CD1c-positive myeloid dendritic cell (primary cell): ENCODE measurements around the gene MINDY4B.

Source experiments
- DNase-seq: peaks from one replicate; pipeline ENCODE4 v3.0.0-alpha.2; 2016; ENCODE audit errors: extremely low spot score

MINDY4B gene

DNA sequence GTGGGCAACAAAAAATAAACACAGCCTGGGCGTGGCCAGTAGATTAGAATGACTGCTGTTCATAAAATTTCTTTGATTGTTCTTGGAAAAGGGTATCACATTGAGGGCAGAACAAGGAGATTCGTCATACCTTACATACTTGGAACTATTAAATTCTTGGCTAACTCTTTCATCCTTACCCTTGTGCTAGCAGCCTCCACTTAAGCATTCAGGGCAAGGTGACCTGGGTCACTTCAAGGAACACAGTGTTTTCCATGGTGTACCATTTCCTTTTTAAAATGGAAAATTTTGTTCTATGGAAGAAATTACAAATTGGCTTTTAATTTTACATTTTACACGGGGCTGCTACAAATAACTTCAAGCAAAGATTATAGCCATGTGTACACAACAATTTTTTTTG lies 60.8 kb downstream of the MINDY4B start:
- DNase-seq: no peak

DNA sequence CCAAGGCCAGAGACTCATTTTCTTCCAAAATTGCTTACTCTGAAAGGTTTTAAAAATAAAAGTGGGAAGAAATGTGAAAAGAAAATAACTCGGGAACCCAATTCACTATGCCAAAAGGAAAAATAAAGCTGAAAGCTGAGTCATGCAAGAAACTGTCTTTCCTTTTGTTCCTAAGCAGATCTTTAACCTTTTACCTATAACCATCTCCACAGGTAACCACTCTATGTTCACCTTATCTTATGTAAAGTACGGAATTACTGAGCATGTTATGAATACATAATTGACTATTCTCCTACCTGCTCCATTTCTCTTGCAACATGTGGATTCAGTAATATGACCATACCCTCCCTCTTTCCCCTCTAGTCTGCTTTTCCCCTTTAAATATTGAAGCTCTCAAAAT lies 62.0 kb downstream of the MINDY4B start:
- no peak for DNase-seq

DNA sequence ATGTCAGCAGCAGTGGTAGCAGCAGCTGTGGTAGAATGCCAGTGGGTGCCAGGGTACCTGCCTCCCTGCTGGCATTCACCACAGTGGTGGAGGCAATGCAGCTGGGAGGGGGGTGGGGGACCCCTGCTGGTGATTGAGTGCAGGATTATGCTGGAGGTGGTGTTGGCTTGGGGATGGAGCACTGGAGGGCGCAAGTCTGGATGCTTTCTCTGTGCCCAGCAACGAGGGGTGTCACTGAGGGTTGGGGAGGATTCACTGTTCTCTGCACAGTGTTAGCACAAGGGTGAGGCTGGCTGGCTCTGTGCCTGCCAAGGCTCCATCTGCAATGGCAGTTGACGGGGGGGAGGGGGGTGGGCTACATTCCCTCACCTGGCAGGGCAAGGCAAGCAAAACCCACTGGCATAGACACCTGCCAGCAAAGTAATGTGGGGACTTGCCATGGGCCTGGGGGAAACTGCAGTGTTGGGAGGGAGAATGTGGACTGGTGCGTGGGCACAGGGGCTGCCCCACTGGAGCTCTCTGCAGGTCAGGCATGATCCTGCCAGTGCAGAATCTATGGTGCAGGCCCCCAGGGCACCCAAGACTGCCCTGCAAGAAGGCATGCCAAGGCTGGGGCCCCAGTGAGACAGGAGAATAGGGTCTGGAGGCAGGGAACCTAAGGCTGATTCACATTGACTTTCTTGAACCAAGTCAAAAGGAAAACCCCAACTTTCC lies 64.3 kb downstream of the MINDY4B start:
- DNase-seq: no peak

DNA sequence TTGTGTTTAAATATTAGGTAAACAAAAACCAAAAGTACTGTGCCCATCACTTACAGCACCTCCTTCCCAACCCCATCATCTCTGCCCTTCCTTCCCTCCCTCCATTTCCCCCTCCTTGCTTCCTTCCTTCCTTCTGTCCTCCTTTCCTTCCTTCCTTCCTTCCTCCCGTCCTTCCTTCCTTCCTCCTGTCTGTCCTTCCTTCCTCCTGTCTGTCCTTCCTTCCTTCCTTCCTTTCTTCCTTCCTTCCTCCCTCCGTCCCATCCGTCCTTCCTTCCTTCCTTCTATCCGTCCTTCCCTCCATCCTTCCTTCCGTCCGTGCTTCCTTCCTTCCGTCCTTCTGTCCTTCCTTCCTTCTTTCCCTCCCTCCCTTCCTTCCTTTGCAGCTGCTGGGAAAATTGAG lies 74.5 kb downstream of the MINDY4B start:
- DNase-seq: no peak

DNA sequence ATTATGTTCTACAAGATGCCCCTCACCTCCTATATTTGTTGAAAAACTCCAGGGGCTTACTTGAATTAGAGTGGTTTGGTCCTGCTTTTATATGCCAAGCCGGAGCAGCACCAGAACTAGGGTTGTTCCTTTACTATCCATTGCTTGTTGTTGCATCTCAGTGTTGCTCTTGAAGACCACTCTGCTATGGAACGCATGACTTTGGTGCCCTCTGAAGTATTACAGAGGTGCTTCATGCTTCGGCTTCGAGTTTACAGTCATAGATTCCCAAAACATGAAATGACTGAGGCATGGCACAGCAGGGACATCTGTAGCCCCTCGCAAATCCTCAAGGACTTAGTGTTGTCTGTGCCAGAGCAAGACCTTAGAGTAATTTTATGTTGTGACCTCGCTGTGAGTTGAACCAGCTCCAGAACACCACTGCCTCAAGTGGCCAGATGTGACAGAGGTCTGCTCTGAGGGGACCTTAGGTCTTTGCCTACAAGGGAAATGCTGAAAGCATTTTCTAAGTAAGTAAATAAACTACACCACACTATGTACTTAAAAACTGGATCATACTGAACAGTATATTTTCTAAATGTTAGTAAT lies 75.1 kb downstream of the MINDY4B start:
- no peak for DNase-seq

DNA sequence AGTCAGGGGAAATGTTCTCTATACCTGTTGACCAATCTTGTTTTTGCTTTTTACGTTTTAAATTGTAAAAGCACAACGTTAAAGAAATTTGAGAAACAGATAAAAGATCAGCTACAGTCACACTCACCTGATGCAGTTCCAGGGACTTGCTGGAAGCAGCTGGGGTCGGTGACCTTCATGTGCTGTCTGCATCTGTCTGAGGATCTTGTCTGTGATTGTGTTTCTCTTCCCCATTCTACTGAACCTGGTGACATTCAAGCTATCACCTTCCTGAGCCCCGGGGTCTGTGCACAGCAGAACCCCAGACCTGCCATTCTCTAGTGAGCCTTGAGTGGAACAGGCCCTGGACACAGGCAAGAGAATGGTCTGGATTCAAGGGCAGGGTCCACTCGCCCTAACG lies 75.8 kb downstream of the MINDY4B start:
- DNase-seq: no peak

DNA sequence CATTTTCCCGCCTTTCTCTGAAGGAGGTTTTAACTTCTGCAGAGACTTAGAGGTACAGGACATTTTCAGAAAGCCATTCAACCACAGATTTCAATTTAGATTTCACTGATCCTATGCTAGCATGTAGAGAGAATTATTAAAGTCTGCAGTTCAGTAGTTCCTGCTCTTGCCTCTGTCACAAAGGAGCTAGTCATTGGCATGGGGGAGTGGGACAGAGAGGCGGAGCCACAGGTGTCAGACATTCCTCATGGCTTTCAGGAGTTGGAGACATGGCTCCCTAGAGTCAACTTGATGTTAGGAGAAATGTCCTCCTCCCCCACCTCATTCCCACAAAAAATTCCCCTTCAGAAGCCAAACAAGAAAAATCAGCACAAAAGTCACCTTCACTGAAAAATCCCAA lies 76.2 kb downstream of the MINDY4B start:
- no peak for DNase-seq

DNA sequence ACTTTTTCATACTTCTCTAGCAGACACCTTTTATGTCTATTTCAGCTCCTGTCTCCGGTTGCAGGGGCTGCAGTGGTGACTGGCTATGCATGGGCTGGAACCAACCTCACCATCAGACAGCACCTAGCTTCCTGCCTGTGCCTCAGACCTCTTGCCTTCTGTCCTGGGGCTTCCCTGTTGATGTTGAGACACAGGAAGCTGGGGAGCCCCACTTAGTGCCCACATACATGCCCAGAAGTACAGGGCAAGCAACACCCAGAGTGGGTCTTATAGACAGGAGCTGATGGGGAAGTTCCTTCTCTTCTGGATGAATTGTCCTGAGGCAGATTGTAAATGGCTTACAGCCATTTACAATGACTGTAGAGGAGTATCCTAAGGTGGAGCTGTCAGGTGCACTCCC lies 77.0 kb downstream of the MINDY4B start:
- no peak for DNase-seq

DNA sequence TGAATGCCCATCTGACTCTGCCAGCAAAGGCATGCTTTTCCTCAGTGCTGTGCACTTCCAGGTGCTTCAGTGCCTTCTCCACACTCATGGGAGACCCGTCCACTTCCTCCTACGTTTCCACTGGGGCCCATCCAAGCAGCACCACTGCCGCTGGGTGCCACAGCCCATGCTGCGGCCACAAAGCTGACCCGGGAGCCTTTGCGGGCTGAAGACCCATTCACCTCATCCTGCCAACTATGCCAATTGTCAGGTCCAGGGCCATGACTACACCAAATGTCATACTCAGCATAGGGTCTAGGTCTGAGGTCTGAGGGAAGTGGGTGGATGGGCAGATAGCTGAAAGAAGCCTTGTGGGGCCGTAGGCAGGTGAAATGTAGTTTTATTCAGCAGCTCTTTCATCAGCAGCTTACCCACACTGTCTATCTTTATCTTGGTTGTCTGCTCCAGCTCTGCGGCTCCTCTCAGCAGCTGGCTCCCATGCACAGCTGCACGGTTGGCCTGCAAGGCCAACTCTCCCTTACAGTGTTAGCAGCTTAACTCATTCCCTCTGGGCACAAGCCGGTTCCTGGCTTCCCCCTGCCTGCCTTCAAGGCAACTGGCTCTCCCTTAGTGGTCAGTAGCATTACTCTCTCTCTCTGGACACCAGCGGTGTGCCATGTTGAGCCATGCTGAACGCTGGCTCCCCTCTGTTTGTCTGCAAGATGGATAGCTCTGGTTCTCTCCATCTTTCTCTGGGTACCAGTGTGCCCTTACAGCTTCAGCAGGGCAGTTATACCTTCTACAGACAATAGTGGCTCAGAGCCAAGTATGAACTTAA lies 78.6 kb downstream of the MINDY4B start:
- no peak for DNase-seq

DNA sequence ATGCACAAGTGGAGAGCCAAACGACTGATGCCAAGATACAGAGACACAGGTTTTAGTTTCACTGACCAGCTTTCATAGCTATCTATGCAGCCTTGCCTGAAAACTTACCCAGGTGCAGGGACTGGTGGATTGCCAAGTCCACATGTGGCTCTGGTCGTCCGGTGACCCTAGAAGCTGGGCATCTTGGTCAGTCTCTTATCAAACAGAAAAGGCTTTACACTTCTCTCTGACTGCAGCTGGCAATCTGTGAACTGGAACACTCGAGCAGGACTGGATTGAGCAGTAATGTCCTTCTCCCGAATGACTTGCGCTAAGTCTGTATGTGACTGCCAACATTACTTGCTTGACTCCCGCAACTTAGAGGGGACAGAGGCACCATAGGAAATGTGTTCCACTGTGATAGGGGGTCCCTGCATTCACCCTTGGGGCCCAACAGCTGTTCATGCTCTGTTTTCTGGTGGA lies 79.3 kb downstream of the MINDY4B start:
- no peak for DNase-seq

DNA sequence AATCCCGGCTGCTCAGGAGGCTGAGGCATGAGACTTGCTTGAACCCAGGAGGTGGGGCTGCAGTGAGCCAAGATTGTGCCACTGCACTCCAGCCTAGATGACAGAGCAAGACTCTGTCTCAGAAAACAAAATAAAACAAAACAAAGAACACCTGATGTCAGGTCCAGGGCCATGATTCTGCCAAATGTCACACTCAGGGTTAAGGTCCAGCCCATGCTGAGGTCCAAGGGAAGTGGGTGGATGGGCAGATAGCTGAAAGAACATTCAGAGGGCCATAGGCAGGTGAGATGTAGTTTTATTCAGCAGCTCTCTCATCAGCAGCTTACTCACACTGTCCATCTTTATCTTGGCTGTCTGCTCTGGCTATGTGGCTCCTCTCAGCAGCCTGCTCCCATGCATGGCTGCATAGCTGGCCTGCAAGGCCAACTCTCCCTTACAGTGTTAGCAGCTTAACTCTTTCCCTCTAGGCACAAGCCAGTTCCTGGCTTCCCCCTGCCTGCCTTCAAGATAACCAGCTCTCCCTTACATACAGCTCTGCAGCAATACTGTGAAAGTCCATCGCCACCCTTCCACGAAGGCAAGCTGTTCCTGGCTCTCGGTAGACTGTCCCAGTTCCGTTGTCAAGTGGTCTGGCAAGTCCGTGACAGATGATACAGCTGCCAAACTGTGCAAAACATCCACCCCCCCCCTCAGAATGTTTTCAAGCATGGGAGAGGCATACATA lies 79.9 kb downstream of the MINDY4B start:
- DNase-seq: no peak

DNA sequence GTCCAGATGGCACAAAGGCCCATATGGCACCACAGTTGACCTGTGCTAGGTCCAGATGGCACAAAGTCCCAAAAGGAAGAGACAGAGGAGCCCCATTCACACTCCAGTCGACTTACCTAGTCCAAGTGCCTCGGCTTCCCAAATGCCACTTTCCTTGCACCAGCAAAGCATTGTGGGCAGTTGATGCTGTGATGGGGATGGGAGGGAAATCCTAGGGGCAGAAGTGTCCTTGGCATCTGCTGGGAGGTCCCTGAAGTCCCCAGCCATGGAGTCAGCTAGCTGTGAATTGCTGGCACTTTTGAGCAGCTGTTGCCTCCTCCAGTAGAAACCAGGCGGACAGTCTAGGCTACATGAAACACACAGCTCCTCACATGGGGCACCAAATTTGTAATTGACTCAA lies 82.0 kb downstream of the MINDY4B start:
- DNase-seq: no peak

DNA sequence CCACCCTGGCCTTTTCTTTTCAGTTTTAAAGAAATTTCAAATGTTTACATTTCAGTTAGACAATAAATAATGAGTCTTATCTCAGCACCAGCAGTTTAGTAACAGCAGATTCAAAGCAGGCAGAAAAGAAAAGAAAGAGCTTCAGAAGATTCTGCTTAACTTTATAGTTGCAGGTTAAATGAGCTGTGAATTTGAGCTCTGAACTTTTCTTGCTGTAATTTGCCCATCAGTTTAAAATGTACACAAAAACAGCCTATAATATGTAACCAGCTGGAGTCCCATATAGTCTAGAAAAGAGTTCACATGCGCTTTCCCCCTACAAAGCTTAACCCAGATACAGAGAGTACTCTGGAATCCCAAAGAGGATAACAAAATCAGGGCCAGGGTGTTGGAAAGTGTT lies 82.6 kb downstream of the MINDY4B start:
- no peak for DNase-seq
